HEK293 (cell line): Measurements from ENCODE around the gene SCYL1.

ENCODE experiments used
- CTCF ChIA-PET: fragments of 350-600 bp; formaldehyde crosslinking; extraction: SDS; loops from one replicate; lab custom pipeline; 2021; ENCODE audit warnings: antibody characterized with exemption; lab: Yijun Ruan, JAX
- POLR2A ChIA-PET: fragments of 300-600 bp; formaldehyde crosslinking; extraction: SDS; loops from one replicate; lab custom pipeline; 2020; ENCODE audit warnings: antibody characterized with exemption, inconsistent platforms; lab: Yijun Ruan, JAX
- H3K27ac ChIP-seq: fragments of 200-500 bp; sonication (Bioruptor generic); 2 replicates; pipeline ENCODE4 v1.5.1; 2014; ENCODE audit warnings: low read depth, low read length, control low read depth, inconsistent platforms; ENCODE audit errors: extremely low read depth
- H3K36me3 ChIP-seq, 2 experiments: fragments of 200-500 bp in 1 of 2; sonication (Bioruptor generic) in 1 of 2; 1 replicate in 1 of 2; 2 replicates in 1 of 2; pipeline ENCODE4 v1.5.1; 2014 to 2017; ENCODE audit warnings: inconsistent platforms in 2 of 2, low read length in 2 of 2; ENCODE audit not compliant: control insufficient read depth in 2 of 2, insufficient read depth in 1 of 2
- H3K4me1 ChIP-seq: fragments of 200-500 bp; sonication (Bioruptor generic); 2 replicates; pipeline ENCODE4 v1.5.1; 2014; ENCODE audit warnings: mild to moderate bottlenecking, low read length, inconsistent platforms; ENCODE audit not compliant: control insufficient read depth, insufficient read depth
- H3K4me3 ChIP-seq: 2 replicates; pipeline ENCODE4 v1.5.1; 2011; ENCODE audit warnings: low read depth, mild to moderate bottlenecking, control low read depth, low read length, moderate library complexity
- H3K9me3 ChIP-seq: fragments of 200-500 bp; sonication (Bioruptor generic); 2 replicates; pipeline ENCODE4 v1.5.1; 2014; ENCODE audit warnings: low read depth, low read length, inconsistent platforms; ENCODE audit not compliant: control insufficient read depth, insufficient read depth
- HOXD13 ChIP-seq: sonication (generic); formaldehyde crosslinking; IDR thresholded peaks from 2 replicates; pipeline ENCODE4 v1.8.0; 2022; ENCODE audit warnings: missing genetic modification reagents, borderline replicate concordance
- IKZF3 ChIP-seq: fragments of 450-650 bp; IDR thresholded peaks from 2 replicates; pipeline ENCODE4 v1.5.0; 2018; ENCODE audit warnings: missing biosample characterization, mild to moderate bottlenecking, missing genetic modification characterization, moderate library complexity
- OVOL3 ChIP-seq: fragments of 450-650 bp; formaldehyde crosslinking; IDR thresholded peaks from 2 replicates; pipeline ENCODE4 v1.5.1; 2016; ENCODE audit warnings: missing biosample characterization, missing genetic modification characterization
- ZBTB21 ChIP-seq: fragments of 450-650 bp; formaldehyde crosslinking; IDR thresholded peaks from 2 replicates; pipeline ENCODE4 v1.5.1; 2017; ENCODE audit warnings: missing biosample characterization, missing genetic modification characterization
- ZBTB48 ChIP-seq: fragments of 450-650 bp; formaldehyde crosslinking; IDR thresholded peaks from 2 replicates; pipeline ENCODE4 v1.5.1; 2016; ENCODE audit warnings: missing biosample characterization, missing genetic modification characterization
- ZBTB8A ChIP-seq: fragments of 450-650 bp; formaldehyde crosslinking; IDR thresholded peaks from 2 replicates; pipeline ENCODE4 v1.5.1; 2016; ENCODE audit warnings: missing biosample characterization, missing genetic modification characterization
- ZNF114 ChIP-seq: fragments of 450-650 bp; formaldehyde crosslinking; IDR thresholded peaks from 2 replicates; pipeline ENCODE4 v1.5.0; 2017; ENCODE audit warnings: missing biosample characterization, missing genetic modification characterization
- ZNF19 ChIP-seq: fragments of 450-650 bp; formaldehyde crosslinking; IDR thresholded peaks from 2 replicates; pipeline ENCODE4; 2016; ENCODE audit warnings: missing biosample characterization, missing genetic modification characterization, low read depth
- ZNF354C ChIP-seq: fragments of 450-650 bp; formaldehyde crosslinking; IDR thresholded peaks from 2 replicates; pipeline ENCODE4 v1.5.1; 2016; ENCODE audit warnings: missing biosample characterization, missing genetic modification characterization, low read depth, borderline replicate concordance
- ZNF555 ChIP-seq: fragments of 450-650 bp; formaldehyde crosslinking; conservative IDR thresholded peaks from 2 replicates; pipeline ENCODE4 v1.5.1; 2017; ENCODE audit warnings: missing biosample characterization, mild to moderate bottlenecking, missing genetic modification characterization, inconsistent platforms
- ZNF561 ChIP-seq: fragments of 450-650 bp; IDR thresholded peaks from 2 replicates; pipeline ENCODE4 v1.5.1; 2018; ENCODE audit warnings: missing biosample characterization, missing genetic modification characterization, borderline replicate concordance
- ZNF658 ChIP-seq: fragments of 450-650 bp; formaldehyde crosslinking; IDR thresholded peaks from 2 replicates; pipeline ENCODE4; 2016; ENCODE audit warnings: missing biosample characterization, missing genetic modification characterization
- ZNF660 ChIP-seq: fragments of 450-650 bp; IDR thresholded peaks from 2 replicates; pipeline ENCODE4 v1.5.1; 2018; ENCODE audit warnings: missing biosample characterization, mild to moderate bottlenecking, missing genetic modification characterization
- ZNF792 ChIP-seq: fragments of 450-650 bp; formaldehyde crosslinking; IDR thresholded peaks from 2 replicates; pipeline ENCODE4 v1.5.1; 2016; ENCODE audit warnings: missing biosample characterization, missing genetic modification characterization
- ZXDB ChIP-seq: fragments of 450-650 bp; formaldehyde crosslinking; IDR thresholded peaks from 2 replicates; pipeline ENCODE4 v1.5.1; 2016; ENCODE audit warnings: missing biosample characterization, missing genetic modification characterization
- TF ChIP-seq, protein P1 (sequence below): fragments of 450-650 bp; formaldehyde crosslinking; IDR thresholded peaks from 2 replicates; pipeline ENCODE4 v1.5.1; 2017; ENCODE audit warnings: missing biosample characterization, missing genetic modification characterization
- TF ChIP-seq, protein P2 (sequence below): fragments of 450-650 bp; formaldehyde crosslinking; IDR thresholded peaks from 2 replicates; pipeline ENCODE4 v1.5.1; 2016; ENCODE audit warnings: missing biosample characterization, missing genetic modification characterization, low read depth
- TF ChIP-seq, protein P3 (sequence below): fragments of 450-650 bp; formaldehyde crosslinking; optimal IDR thresholded peaks from 2 replicates; pipeline ENCODE3; 2016; ENCODE audit warnings: missing biosample characterization, mild to moderate bottlenecking, missing genetic modification characterization
- TF ChIP-seq, protein P4 (sequence below): fragments of 450-650 bp; IDR thresholded peaks from 2 replicates; pipeline ENCODE4 v1.5.1; 2018; ENCODE audit warnings: missing biosample characterization, mild to moderate bottlenecking, missing genetic modification characterization
- TF ChIP-seq, protein P5 (sequence below): fragments of 450-650 bp; IDR thresholded peaks from 2 replicates; pipeline ENCODE4 v1.5.1; 2018; ENCODE audit warnings: missing biosample characterization, missing genetic modification characterization
- TF ChIP-seq, protein P6 (sequence below): fragments of 450-650 bp; formaldehyde crosslinking; IDR thresholded peaks from 2 replicates; pipeline ENCODE4 v1.5.1; 2016; ENCODE audit warnings: missing biosample characterization, missing genetic modification characterization

Gene SCYL1

DNA sequence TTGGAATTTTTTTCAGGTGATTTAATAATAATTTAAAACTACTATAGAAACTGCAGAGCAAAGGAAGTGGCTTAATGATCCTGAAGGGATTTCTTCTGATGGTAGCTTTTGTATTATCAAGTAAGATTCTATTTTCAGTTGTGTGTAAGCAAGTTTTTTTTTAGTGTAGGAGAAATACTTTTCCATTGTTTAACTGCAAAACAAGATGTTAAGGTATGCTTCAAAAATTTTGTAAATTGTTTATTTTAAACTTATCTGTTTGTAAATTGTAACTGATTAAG lies 22.7 kb upstream of the SCYL1 start:
- no peaks in the 10 kb centered on the region for H3K9me3 ChIP-seq
- peak overlapping the region; percentile 98 for H3K4me3 ChIP-seq
- TF ChIP-seq ZNF660 (tag by site-specific recombination): no peak
- TF ChIP-seq, protein P1, sequence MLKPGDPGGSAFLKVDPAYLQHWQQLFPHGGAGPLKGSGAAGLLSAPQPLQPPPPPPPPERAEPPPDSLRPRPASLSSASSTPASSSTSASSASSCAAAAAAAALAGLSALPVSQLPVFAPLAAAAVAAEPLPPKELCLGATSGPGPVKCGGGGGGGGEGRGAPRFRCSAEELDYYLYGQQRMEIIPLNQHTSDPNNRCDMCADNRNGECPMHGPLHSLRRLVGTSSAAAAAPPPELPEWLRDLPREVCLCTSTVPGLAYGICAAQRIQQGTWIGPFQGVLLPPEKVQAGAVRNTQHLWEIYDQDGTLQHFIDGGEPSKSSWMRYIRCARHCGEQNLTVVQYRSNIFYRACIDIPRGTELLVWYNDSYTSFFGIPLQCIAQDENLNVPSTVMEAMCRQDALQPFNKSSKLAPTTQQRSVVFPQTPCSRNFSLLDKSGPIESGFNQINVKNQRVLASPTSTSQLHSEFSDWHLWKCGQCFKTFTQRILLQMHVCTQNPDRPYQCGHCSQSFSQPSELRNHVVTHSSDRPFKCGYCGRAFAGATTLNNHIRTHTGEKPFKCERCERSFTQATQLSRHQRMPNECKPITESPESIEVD (tag by site-specific recombination): 0 out of 2 replicates have a peak, but pooled peaks have one; percentile 2
- peaks cover 0 to 70% of the 10 kb centered on the region in 2 experiments; a peak in 2 of 3 replicates for H3K36me3 ChIP-seq
- ChIA-PET POLR2A (interaction anchor here (0.8 to 28.2 kb wide), 9 partner anchors 8 to 241 kb away, joined by 3 to 1129 read pairs (median 5); partner anchors contain the start of genes DPF2, MAP3K11, NEAT1 and PCNX3), CTCF (interaction anchor here (0.5 to 2.4 kb wide), 10 partner anchors 8 to 316 kb away, joined by 3 to 10 read pairs (median 6); no protein-coding TSS in a partner anchor)
- H3K4me1 ChIP-seq: no peaks in the 10 kb centered on the region
- no peak overlapping the region for H3K27ac ChIP-seq

DNA sequence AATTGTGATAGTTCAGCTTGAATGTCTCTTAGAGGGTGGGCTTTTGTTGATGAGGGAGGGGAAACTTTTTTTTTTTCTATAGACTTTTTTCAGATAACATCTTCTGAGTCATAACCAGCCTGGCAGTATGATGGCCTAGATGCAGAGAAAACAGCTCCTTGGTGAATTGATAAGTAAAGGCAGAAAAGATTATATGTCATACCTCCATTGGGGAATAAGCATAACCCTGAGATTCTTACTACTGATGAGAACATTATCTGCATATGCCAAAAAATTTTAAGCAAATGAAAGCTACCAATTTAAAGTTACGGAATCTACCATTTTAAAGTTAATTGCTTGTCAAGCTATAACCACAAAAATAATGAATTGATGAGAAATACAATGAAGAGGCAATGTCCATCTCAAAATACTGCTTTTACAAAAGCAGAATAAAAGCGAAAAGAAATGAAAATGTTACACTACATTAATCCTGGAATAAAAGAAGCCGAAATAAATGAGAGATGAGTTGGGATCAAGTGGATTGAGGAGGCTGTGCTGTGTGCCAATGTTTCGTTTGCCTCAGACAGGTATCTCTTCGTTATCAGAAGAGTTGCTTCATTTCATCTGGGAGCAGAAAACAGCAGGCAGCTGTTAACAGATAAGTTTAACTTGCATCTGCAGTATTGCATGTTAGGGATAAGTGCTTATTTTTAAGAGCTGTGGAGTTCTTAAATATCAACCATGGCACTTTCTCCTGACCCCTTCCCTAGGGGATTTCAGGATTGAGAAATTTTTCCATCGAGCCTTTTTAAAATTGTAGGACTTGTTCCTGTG lies 22.1 kb upstream of the SCYL1 start:
- ChIA-PET POLR2A (interaction anchor here (0.5 to 28.2 kb wide), 9 partner anchors 8 to 241 kb away, joined by 3 to 1129 read pairs (median 5); partner anchors contain the start of genes DPF2, MAP3K11, NEAT1 and PCNX3), CTCF (interaction anchor here (0.5 to 2.4 kb wide), 13 partner anchors 7 to 316 kb away, joined by 3 to 10 read pairs (median 4); no protein-coding TSS in a partner anchor)
- no peaks in the 10 kb centered on the region for H3K4me1 ChIP-seq
- H3K36me3 ChIP-seq: peaks cover 0 to 70% of the 10 kb centered on the region in 2 experiments; a peak in 2 of 3 replicates
- no peak overlapping the region for H3K27ac ChIP-seq
- H3K9me3 ChIP-seq: no peaks in the 10 kb centered on the region
- peak overlapping the region; percentile 98 for H3K4me3 ChIP-seq
- TF ChIP-seq IKZF3 (tag by site-specific recombination) (peak; percentile 69; the same call in 1 of the 2 replicates), ZBTB48 (tag by site-specific recombination) (0 out of 2 replicates have a peak, but pooled peaks have one; percentile 37), ZNF561 (no peak), ZNF19 (tag by site-specific recombination) (no peak), ZBTB21 (no peak), HOXD13 (no peak), ZNF555 (tag by site-specific recombination) (no peak), OVOL3 (tag by site-specific recombination) (no peak), ZNF354C (tag by site-specific recombination) (no peak), ZXDB (tag by site-specific recombination) (no peak), ZBTB8A (tag by site-specific recombination) (no peak), ZNF114 (tag by site-specific recombination) (no peak), ZNF792 (tag by site-specific recombination) (no peak), ZNF658 (no peak)
- TF ChIP-seq, protein P2, sequence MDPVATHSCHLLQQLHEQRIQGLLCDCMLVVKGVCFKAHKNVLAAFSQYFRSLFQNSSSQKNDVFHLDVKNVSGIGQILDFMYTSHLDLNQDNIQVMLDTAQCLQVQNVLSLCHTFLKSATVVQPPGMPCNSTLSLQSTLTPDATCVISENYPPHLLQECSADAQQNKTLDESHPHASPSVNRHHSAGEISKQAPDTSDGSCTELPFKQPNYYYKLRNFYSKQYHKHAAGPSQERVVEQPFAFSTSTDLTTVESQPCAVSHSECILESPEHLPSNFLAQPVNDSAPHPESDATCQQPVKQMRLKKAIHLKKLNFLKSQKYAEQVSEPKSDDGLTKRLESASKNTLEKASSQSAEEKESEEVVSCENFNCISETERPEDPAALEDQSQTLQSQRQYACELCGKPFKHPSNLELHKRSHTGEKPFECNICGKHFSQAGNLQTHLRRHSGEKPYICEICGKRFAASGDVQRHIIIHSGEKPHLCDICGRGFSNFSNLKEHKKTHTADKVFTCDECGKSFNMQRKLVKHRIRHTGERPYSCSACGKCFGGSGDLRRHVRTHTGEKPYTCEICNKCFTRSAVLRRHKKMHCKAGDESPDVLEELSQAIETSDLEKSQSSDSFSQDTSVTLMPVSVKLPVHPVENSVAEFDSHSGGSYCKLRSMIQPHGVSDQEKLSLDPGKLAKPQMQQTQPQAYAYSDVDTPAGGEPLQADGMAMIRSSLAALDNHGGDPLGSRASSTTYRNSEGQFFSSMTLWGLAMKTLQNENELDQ (tag by site-specific recombination): no peak
- TF ChIP-seq, protein P3, sequence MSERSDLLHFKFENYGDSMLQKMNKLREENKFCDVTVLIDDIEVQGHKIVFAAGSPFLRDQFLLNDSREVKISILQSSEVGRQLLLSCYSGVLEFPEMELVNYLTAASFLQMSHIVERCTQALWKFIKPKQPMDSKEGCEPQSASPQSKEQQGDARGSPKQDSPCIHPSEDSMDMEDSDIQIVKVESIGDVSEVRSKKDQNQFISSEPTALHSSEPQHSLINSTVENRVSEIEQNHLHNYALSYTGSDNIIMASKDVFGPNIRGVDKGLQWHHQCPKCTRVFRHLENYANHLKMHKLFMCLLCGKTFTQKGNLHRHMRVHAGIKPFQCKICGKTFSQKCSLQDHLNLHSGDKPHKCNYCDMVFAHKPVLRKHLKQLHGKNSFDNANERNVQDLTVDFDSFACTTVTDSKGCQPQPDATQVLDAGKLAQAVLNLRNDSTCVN (tag by site-specific recombination): no peak
- TF ChIP-seq, protein P4, sequence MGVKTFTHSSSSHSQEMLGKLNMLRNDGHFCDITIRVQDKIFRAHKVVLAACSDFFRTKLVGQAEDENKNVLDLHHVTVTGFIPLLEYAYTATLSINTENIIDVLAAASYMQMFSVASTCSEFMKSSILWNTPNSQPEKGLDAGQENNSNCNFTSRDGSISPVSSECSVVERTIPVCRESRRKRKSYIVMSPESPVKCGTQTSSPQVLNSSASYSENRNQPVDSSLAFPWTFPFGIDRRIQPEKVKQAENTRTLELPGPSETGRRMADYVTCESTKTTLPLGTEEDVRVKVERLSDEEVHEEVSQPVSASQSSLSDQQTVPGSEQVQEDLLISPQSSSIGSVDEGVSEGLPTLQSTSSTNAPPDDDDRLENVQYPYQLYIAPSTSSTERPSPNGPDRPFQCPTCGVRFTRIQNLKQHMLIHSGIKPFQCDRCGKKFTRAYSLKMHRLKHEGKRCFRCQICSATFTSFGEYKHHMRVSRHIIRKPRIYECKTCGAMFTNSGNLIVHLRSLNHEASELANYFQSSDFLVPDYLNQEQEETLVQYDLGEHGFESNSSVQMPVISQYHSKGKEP (tag by site-specific recombination): peak; percentile 84
- TF ChIP-seq, protein P5, sequence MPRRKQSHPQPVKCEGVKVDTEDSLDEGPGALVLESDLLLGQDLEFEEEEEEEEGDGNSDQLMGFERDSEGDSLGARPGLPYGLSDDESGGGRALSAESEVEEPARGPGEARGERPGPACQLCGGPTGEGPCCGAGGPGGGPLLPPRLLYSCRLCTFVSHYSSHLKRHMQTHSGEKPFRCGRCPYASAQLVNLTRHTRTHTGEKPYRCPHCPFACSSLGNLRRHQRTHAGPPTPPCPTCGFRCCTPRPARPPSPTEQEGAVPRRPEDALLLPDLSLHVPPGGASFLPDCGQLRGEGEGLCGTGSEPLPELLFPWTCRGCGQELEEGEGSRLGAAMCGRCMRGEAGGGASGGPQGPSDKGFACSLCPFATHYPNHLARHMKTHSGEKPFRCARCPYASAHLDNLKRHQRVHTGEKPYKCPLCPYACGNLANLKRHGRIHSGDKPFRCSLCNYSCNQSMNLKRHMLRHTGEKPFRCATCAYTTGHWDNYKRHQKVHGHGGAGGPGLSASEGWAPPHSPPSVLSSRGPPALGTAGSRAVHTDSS: no peak
- TF ChIP-seq, protein P6, sequence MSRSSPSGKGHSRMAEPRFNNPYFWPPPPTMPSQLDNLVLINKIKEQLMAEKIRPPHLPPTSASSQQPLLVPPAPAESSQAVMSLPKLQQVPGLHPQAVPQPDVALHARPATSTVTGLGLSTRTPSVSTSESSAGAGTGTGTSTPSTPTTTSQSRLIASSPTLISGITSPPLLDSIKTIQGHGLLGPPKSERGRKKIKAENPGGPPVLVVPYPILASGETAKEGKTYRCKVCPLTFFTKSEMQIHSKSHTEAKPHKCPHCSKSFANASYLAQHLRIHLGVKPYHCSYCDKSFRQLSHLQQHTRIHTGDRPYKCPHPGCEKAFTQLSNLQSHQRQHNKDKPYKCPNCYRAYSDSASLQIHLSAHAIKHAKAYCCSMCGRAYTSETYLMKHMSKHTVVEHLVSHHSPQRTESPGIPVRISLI (tag by site-specific recombination): peak; percentile 90
